SJCRH30 (cell line): ENCODE measurements around the gene MYO19. TPM values are rescaled to one million over a fixed set of nuclear protein-coding genes. Genes with fewer than 3 reads are reported as not detected.
"Not testable (repeated sequence)": the region's sequence is repeated elsewhere in the genome, so short reads cannot be mapped to it uniquely, and the experiment has no call there.

Experiments
- DNase-seq, 2 experiments: peaks; one replicate each; pipeline ENCODE4 v3.0.0-alpha.2; 2015 to 2020
- H3K27ac ChIP-seq: fragments of 250-450 bp; sonication (Bioruptor Pico); 2 replicates; pipeline ENCODE4 v1.5.1; 2020; ENCODE audit warnings: mild to moderate bottlenecking, moderate library complexity
- H3K27me3 ChIP-seq: fragments of 250-450 bp; sonication (Bioruptor Pico); 2 replicates; pipeline ENCODE4 v1.5.1; 2020; ENCODE audit warnings: mild to moderate bottlenecking, moderate library complexity
- H3K36me3 ChIP-seq: fragments of 250-450 bp; sonication (Bioruptor Pico); 2 replicates; pipeline ENCODE4 v1.5.1; 2020; ENCODE audit warnings: mild to moderate bottlenecking, moderate library complexity
- H3K4me1 ChIP-seq: fragments of 250-450 bp; sonication (Bioruptor Pico); 2 replicates; pipeline ENCODE4 v1.5.1; 2020; ENCODE audit warnings: mild to moderate bottlenecking, moderate library complexity
- H3K4me3 ChIP-seq: fragments of 250-450 bp; sonication (Bioruptor Pico); 2 replicates; pipeline ENCODE4 v1.5.1; 2020; ENCODE audit warnings: mild to moderate bottlenecking, moderate library complexity
- H3K9me3 ChIP-seq: fragments of 250-450 bp; sonication (Bioruptor Pico); replicated peaks from 2 replicates; pipeline ENCODE4 v1.5.1; 2020; ENCODE audit warnings: mild to moderate bottlenecking, moderate library complexity
- total RNA-seq: library from RNA; depleted of rRNA; stranded (reverse); fragments of >200 nt; shearing (Covaris generic); gene quantifications from 2 replicates; pipeline ENCODE4 v1.2.3, GENCODE V29; 2014

MYO19 gene
- total RNA-seq, 1 experiment from 2014 or later: 93.0 TPM

DNA sequence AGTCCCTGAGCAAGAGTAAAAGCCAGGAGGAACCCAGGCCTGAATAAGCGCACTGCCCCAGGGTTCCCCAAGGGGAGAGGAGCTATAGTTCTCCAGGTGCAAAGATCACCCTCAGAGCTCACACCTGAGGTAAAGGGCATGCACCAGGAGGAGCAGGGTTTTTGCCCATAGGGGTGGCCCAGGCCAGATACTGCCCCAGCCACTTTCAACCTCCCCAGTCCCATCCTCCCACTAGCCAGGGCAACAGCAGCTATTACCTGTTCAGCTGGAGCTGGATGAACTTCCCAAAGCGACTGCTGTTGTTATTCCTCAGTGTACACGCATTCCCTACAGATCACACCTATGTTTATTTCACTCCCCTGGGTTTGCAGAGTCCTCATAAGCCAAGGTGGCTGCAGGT, 19.8 kb downstream of the MYO19 start:
- Histone ChIP-seq H3K27ac (no peak overlapping the region), H3K9me3 (no peaks in the 10 kb centered on the region), H3K4me3 (no peak overlapping the region), H3K27me3 (no peaks in the 10 kb centered on the region), H3K36me3 (peaks cover 38% of the 10 kb centered on the region), H3K4me1 (no peaks in the 10 kb centered on the region)
- DNase-seq: no peak

- H3K27ac ChIP-seq: no peak overlapping the region
- no peak overlapping the region for H3K4me3 ChIP-seq
- DNase-seq: no peak
- no peaks in the 10 kb centered on the region for H3K4me1 ChIP-seq
- H3K36me3 ChIP-seq: peaks cover 38% of the 10 kb centered on the region
- no peaks in the 10 kb centered on the region for H3K27me3 ChIP-seq
- no peaks in the 10 kb centered on the region for H3K9me3 ChIP-seq
Observed at GRCh38 chr17:36512641-36513040, 22.0 kb downstream of the MYO19 start.

DNA sequence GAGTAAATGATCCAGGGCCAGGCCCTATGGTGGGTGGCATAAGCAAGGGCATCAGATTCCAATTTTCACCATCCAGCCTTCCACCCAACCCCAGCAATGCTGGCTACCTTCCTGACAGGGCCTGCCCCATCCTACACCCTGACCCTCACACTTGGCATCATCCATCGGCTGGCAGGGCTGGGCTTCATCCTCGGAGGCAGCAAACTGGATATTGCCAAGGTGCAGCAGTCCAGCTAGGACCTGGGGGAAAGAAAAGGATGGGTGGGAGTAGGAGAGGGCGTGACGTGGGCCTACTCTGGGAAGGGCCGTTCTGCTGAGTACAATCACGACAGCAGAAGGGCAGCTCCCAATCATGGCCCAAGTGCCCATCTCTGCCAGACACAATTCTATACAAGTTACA, 23.5 kb downstream of the MYO19 start:
- H3K27me3 ChIP-seq: no peaks in the 10 kb centered on the region
- no peak for DNase-seq
- no peak overlapping the region for H3K27ac ChIP-seq

GRCh38 chr17:36510636-36511035, 24.0 kb downstream of the MYO19 start:
- H3K27me3 ChIP-seq: no peaks in the 10 kb centered on the region
- peaks cover 25% of the 10 kb centered on the region for H3K36me3 ChIP-seq
- no peaks in the 10 kb centered on the region for H3K9me3 ChIP-seq

More for the DNA sequence above, 23.5 kb downstream of the MYO19 start:
- H3K9me3 ChIP-seq: no peaks in the 10 kb centered on the region
- no peak overlapping the region for H3K4me3 ChIP-seq
- no peaks in the 10 kb centered on the region for H3K4me1 ChIP-seq
- peaks cover 29% of the 10 kb centered on the region for H3K36me3 ChIP-seq

DNA sequence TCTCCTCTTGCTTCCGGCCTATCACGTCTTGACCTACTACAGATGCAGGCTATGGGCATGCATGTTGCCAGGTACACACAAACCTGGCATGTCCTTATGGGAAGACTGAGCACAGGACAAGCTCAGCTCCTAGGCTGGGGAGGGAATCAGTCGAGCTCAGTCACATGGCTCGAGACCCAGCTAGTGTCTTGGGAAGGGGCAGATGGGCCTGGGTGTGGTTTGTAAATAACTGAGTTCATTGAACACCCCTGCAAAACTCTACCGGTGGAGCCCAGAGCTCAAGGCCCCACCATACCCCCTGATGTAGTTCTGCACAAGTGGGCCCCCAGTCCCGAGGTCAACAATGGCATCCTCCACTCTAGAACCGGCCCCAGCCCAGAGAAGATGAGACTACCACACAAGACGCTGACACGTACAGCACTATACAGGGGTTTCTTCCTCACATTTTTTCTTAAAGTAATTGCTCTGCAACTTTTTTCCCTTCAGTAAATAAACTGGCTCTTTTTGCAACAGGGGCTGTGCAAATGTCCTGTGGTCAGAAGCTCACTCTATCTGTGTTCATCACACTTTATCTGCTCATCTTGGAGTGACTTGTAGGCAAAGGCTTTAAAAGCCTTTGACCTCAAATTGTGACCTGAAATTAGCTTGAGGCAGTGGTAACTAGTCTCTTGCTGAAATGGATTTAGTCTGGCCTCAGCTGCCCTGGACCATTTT, 25.2 kb downstream of the MYO19 start:
- Histone ChIP-seq H3K36me3 (peaks cover 23% of the 10 kb centered on the region), H3K9me3 (no peaks in the 10 kb centered on the region), H3K27ac (no peak overlapping the region), H3K27me3 (no peaks in the 10 kb centered on the region), H3K4me3 (no peak overlapping the region), H3K4me1 (no peaks in the 10 kb centered on the region)
- no peak for DNase-seq

More at GRCh38 chr17:36510636-36511035, 24.0 kb downstream of the MYO19 start:
- no peak overlapping the region for H3K27ac ChIP-seq
- H3K4me1 ChIP-seq: no peaks in the 10 kb centered on the region
- DNase-seq: peak in 1 of 2 experiments; percentile 26
- no peak overlapping the region for H3K4me3 ChIP-seq

DNA sequence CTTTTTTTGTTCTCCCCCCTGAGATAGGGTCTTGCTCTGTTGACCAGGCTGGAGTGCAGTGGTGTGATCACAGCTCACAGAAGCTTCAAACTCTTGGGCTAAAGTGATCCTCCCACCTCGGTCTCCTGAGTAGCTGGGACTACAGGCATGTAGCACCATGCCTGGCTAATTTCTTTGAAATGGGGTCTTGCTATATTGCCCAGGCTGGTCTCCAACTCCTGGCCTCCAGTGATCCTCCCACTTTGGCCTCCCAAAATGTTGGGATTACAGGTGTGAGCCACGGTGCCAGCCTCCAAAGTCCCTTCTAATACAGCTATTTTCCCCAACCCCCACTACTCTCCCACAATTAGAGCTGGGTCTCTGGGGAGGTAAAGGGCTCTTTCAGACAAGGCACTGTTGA, 26.2 kb downstream of the MYO19 start:
- DNase-seq, H3K27me3 ChIP-seq, H3K4me1 ChIP-seq, H3K4me3 ChIP-seq, H3K9me3 ChIP-seq, H3K27ac ChIP-seq: not testable (repeated sequence)
- peaks cover 32% of the 10 kb centered on the region for H3K36me3 ChIP-seq

DNA sequence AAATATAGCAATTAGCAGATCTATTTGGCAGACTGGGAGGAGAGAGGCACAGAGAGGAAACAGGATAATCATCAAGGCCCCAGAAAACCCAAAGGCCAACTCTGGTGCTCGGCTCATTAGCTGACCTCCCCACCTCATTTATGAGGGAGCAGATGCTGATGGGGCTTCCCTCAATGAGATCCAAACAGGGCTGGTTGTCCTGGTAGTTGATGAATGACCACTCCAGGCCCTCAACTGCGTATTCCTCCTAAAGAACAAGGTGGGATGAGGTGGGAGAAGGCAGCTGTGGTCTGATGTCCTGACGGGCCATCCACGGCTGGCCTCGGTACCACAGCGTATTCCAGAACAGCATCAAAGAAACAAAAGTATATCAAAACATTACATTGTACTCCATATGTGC, 27.4 kb downstream of the MYO19 start:
- Histone ChIP-seq H3K4me1 (no peaks in the 10 kb centered on the region), H3K36me3 (peaks cover 33% of the 10 kb centered on the region), H3K27ac (no peak overlapping the region), H3K27me3 (no peaks in the 10 kb centered on the region), H3K4me3 (no peak overlapping the region), H3K9me3 (no peaks in the 10 kb centered on the region)
- DNase-seq: no peak

GRCh38 chr17:36506831-36507230, 27.8 kb downstream of the MYO19 start:
- H3K27ac ChIP-seq: no peak overlapping the region
- no peak for DNase-seq
- no peaks in the 10 kb centered on the region for H3K27me3 ChIP-seq
- H3K4me1 ChIP-seq: no peaks in the 10 kb centered on the region
- H3K9me3 ChIP-seq: no peaks in the 10 kb centered on the region
- no peak overlapping the region for H3K4me3 ChIP-seq
- H3K36me3 ChIP-seq: peaks cover 35% of the 10 kb centered on the region

GRCh38 chr17:36506249-36506826, 28.3 kb downstream of the MYO19 start:
- Histone ChIP-seq H3K27ac (no peak overlapping the region), H3K9me3 (no peaks in the 10 kb centered on the region), H3K4me3 (no peak overlapping the region), H3K4me1 (no peaks in the 10 kb centered on the region), H3K36me3 (peaks cover 39% of the 10 kb centered on the region), H3K27me3 (no peaks in the 10 kb centered on the region)
- no peak for DNase-seq

GRCh38 chr17:36505171-36505570, 29.5 kb downstream of the MYO19 start:
- Histone ChIP-seq H3K4me1 (no peaks in the 10 kb centered on the region), H3K36me3 (peaks cover 45% of the 10 kb centered on the region), H3K9me3 (no peaks in the 10 kb centered on the region)

GRCh38 chr17:36504156-36504545, 30.5 kb downstream of the MYO19 start:
- no peak for DNase-seq
- Histone ChIP-seq H3K27ac (no peak overlapping the region), H3K36me3 (peaks cover 44% of the 10 kb centered on the region)

More at GRCh38 chr17:36505171-36505570, 29.5 kb downstream of the MYO19 start:
- Histone ChIP-seq H3K4me3 (no peak overlapping the region), H3K27ac (no peak overlapping the region), H3K27me3 (no peaks in the 10 kb centered on the region)
- no peak for DNase-seq

DNA sequence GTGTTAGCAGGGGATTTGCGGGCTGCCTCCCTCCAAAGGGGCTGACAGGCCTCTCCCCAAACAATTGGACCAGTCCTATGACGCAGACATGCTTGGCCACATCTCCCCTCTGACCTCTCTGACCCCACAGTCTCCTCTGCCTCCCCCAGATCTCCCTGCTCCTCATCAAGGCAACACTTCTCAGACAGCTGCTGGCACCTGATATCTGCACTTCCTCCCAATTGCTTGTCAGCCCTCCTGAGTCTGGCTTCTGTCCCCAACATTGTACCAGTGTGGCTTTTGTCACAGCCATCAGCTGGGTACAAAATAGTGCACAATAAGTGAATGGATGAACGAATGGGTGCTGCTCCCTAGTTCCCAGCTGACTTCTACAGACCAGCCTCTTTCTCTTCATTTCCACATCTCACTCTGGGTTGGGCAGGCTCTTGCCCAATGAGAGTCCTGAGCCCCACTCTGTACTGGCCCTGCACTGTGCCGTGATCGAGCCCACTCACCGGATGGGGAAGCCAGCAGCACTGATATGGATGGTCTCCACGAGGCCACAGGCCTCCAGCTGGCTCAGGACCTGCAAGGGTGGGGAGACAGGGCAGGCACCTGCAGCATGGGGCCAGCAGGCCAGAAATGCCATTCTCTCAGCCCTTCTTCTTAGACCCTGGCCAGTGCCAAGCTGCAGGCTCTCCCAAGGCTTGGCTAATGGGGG, 31.1 kb downstream of the MYO19 start:
- H3K27me3 ChIP-seq: no peaks in the 10 kb centered on the region
- no peaks in the 10 kb centered on the region for H3K9me3 ChIP-seq
- no peaks in the 10 kb centered on the region for H3K4me1 ChIP-seq
- DNase-seq: no peak
- H3K4me3 ChIP-seq: no peak overlapping the region
- H3K36me3 ChIP-seq: peaks cover 42% of the 10 kb centered on the region
- H3K27ac ChIP-seq: no peak overlapping the region

More at GRCh38 chr17:36504156-36504545, 30.5 kb downstream of the MYO19 start:
- no peaks in the 10 kb centered on the region for H3K27me3 ChIP-seq
- no peaks in the 10 kb centered on the region for H3K9me3 ChIP-seq
- H3K4me3 ChIP-seq: no peak overlapping the region
- H3K4me1 ChIP-seq: no peaks in the 10 kb centered on the region

- peaks cover 46% of the 10 kb centered on the region for H3K36me3 ChIP-seq
- no peak for DNase-seq
- H3K27me3 ChIP-seq: no peaks in the 10 kb centered on the region
- H3K9me3 ChIP-seq: no peaks in the 10 kb centered on the region
- no peak overlapping the region for H3K4me3 ChIP-seq
- no peaks in the 10 kb centered on the region for H3K4me1 ChIP-seq
- H3K27ac ChIP-seq: no peak overlapping the region
Observed at GRCh38 chr17:36501963-36502362, 32.7 kb downstream of the MYO19 start.

DNA sequence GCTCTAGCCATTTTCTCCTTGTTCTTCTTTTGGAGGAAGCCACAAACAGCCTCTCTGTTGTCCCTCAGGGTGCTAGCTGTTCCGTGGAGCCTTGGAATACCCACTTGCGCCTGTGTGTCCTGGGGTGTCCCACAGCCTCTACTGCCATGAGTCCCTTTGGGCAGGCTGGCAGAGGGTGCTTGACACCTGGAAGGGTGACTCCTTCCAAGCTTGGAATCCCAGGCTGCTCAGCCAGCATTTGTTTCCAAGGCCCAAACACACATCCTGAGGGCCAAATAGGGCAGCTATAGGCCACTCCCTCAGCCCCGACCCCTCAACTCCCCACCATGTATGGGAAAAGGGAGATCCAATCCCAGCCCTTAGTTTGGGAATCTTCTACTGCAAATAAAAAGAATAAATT, 33.3 kb downstream of the MYO19 start:
- H3K9me3 ChIP-seq: no peaks in the 10 kb centered on the region
- H3K36me3 ChIP-seq: peaks cover 49% of the 10 kb centered on the region
- H3K27me3 ChIP-seq: no peaks in the 10 kb centered on the region
- H3K4me1 ChIP-seq: no peaks in the 10 kb centered on the region
- H3K4me3 ChIP-seq: no peak overlapping the region
- no peak for DNase-seq
- H3K27ac ChIP-seq: no peak overlapping the region

- no peak overlapping the region for H3K4me3 ChIP-seq
- no peaks in the 10 kb centered on the region for H3K27me3 ChIP-seq
- peaks cover 52% of the 10 kb centered on the region for H3K36me3 ChIP-seq
- DNase-seq: no peak
- no peaks in the 10 kb centered on the region for H3K4me1 ChIP-seq
- no peak overlapping the region for H3K27ac ChIP-seq
- H3K9me3 ChIP-seq: no peaks in the 10 kb centered on the region
Observed at GRCh38 chr17:36500745-36501225, 33.9 kb downstream of the MYO19 start.
